GM18511 (cell line): ENCODE data around the gene GRIK3.

ENCODE experiments used
- ATAC-seq: cut with Tn5 transposase; IDR thresholded peaks from one replicate; pipeline ENCODE4 v1.9.1; 2021; ENCODE audit warnings: mild to moderate bottlenecking, moderate library complexity; ENCODE audit not compliant: unreplicated experiment

Gene GRIK3

DNA sequence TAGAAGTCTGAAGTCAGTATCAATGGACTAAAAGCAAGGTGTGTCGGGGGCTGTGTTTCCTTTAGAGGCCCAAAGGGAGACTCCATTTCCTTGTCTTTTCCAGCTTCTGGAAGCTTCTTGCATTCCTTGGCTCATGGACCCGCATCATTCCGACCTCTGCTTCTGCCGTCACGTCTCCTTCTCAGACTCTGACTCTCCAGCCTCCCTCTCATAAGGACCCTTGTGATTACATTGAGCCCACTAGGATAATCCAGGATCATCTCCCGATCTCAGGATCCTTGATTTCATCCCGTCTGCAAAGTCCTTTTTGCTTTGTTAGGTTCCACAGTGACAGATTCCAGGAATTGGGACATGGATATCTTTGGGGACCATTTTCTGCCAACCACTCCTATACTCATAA is 285.8 kb downstream of the GRIK3 start:
- no peak for ATAC-seq
